NT2/D1 (cell line): Measurements from ENCODE around the gene IRX1.

Experiments
- SUZ12 ChIP-seq: IDR thresholded peaks from 2 replicates; pipeline ENCODE4 v1.6.1; 2011; ENCODE audit not compliant: insufficient read length, insufficient read depth; ENCODE audit errors: extremely low read depth
- ZNF274 ChIP-seq: IDR thresholded peaks from 2 replicates; pipeline ENCODE4 v1.6.1; 2011; ENCODE audit warnings: mild to moderate bottlenecking, low read depth, low read length

DNA sequence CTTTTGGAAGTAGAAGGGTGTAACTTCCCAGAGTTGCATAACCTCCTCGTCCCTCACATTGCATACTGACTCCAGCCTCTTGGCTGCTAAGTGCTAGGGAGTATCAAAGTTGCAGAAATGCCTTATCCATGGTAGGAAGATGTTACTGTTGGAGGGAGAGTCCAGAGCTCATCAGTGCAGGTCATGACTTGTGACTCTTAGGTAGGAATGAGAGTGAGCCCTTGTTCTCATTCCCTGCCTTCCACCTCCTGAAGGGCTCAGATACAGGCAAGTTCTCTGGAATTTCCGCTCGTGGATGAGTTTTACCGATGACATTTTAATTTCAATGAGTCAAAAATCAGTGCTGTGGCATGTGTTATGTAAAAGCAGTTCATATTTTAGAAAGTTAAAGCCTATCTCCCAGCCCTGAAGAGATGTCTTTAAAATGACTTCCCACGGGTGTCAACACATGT lies 17.0 kb downstream of the IRX1 start:
- TF ChIP-seq SUZ12 (no peak), ZNF274 (no peak)
